ENCODE data around the gene CSMD2.

The CSMD2 gene

GRCh38 chr1:33500547-33500946 is 664.5 kb downstream of the CSMD2 start:
- TF ChIP-seq CTCF (conservative IDR thresholded peaks at IDR 0.05): no peak

GRCh38 chr1:33497410-33497809 is 667.6 kb downstream of the CSMD2 start:
- TF ChIP-seq CTCF (conservative IDR thresholded peaks at IDR 0.05): no peak
- H3K27ac ChIP-seq: no peak overlapping the region

More at GRCh38 chr1:33500547-33500946, 664.5 kb downstream of the CSMD2 start:
- H3K27ac ChIP-seq: no peak overlapping the region

DNA sequence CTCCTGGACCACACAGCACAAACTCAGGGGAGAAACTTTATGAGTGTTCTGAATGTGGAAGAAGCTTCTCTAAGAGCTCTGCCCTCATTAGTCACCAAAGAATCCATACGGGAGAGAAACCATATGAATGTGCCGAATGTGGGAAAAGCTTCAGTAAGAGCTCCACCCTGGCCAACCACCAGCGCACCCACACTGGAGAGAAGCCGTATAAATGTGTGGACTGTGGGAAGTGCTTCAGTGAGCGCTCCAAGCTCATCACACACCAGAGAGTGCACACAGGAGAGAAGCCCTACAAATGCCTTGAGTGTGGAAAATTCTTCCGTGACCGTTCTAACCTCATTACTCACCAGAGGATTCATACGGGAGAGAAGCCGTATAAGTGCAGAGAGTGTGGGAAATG is 670.1 kb downstream of the CSMD2 start:
- H3K27ac ChIP-seq: no peak overlapping the region
- no peak for TF ChIP-seq CTCF (conservative IDR thresholded peaks at IDR 0.05)

GRCh38 chr1:33488624-33489023 is 676.4 kb downstream of the CSMD2 start:
- no peak for TF ChIP-seq CTCF (conservative IDR thresholded peaks at IDR 0.05)
- no peak overlapping the region for H3K27ac ChIP-seq

GRCh38 chr1:33482412-33482811 is 682.6 kb downstream of the CSMD2 start:
- TF ChIP-seq CTCF (conservative IDR thresholded peaks at IDR 0.05): no peak
- no peak overlapping the region for H3K27ac ChIP-seq

GRCh38 chr1:33477451-33477850 is 687.6 kb downstream of the CSMD2 start:
- H3K27ac ChIP-seq: no peak overlapping the region
- no peak for TF ChIP-seq CTCF (conservative IDR thresholded peaks at IDR 0.05)

- no peak overlapping the region for H3K27ac ChIP-seq
- no peak for TF ChIP-seq CTCF (conservative IDR thresholded peaks at IDR 0.05)
Observed at GRCh38 chr1:33473900-33474299, 691.1 kb downstream of the CSMD2 start.

All from VCaP (cell line).